GM21423 (cell line): ENCODE data around the gene NCEH1.
A peak's percentile ranks its signal among the peaks of the same experiment; 100 is the strongest.

Experiments
- ATAC-seq: cut with Tn5 transposase; IDR thresholded peaks from one replicate; pipeline ENCODE4 v1.9.1; 2021; ENCODE audit warnings: mild to moderate bottlenecking, moderate library complexity; ENCODE audit not compliant: unreplicated experiment

Gene NCEH1

GRCh38 chr3:172647080-172647479 lies 63.8 kb downstream of the NCEH1 start:
- no peak for ATAC-seq

DNA sequence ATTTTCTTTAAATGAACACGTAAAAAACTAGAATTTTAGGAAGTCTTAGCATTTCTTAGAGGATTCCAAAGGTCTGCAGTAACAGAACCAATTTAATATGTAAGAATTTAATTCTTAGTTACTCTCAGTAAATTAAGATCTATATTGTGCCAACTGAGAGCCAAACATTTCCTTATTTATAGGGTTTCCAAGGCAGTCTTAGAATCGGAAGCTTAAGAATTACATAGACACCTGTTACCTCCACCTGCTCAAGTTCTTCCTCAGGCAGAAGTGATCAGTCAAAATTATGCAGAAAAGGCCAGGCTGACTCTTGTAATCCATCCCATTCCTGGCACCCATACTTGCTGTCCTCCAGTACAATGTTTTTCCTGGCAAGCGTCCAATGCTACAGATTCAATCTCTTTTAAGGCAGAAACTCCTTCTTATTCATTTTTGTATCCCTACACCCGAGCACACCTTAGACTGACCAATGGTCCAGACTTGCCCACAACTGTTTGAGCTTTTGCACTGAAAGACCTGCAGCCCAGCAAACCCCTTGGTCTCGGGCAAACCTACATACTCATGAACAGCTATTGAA lies 64.3 kb downstream of the NCEH1 start:
- ATAC-seq, result no peak

GRCh38 chr3:172644258-172644657 lies 66.6 kb downstream of the NCEH1 start:
- no peak for ATAC-seq

DNA sequence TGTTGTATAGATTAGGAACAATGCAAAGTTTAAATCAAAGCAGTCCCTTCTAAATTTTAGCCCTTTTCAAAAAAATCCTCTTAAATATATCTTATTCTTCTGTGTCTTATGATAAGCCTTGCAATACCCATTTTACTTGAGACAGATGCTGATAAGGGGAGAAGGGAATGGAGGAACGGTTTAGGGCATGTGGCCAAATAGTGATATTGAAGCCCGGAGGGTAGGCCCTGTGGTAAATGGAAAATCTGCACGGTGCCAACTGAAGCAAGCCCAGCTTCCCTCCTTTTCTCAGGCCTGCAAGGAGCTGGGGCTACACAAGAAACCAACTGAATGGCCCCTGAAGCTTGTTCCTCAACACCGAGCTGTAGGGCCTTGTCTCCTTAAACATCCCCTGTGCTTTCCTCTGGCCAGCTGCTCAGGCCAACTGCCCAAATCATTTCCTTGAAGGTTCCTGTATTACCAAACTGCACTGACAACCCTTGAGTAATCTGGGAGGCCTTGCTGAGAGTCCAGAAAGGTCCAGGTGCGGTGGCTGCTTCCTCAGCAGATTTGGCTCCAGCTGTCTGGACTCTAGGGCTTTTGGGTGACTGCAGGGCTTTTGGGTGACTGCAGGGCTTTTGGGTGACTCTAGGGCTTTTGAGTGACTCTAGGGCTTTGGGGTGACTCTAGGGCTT lies 67.2 kb downstream of the NCEH1 start:
- ATAC-seq, result no peak

- ATAC-seq, result no peak
Observed at GRCh38 chr3:172641291-172641690, 69.6 kb downstream of the NCEH1 start.

GRCh38 chr3:172640751-172641150 lies 70.1 kb downstream of the NCEH1 start:
- no peak for ATAC-seq

GRCh38 chr3:172635588-172635987 lies 75.3 kb downstream of the NCEH1 start:
- ATAC-seq, result peak; percentile 98

DNA sequence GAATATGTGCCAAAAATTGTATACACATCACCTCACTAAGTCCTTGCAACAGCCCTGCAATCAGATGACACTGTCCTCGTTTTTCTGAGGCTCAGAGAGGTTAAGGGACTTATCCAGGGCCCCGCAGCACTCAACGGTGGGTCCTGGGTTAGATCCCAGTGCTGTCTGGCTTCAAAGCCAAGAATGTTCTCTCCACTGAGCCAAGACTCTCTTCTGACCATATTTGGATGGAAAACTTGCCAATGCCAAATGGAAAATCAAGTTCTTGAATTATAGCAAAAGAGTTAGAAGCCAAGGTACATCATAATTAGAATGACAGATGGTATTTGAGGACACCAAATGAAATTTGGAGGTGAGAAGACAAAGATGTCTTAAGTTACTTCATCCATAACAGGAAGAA lies 75.9 kb downstream of the NCEH1 start:
- no peak for ATAC-seq

DNA sequence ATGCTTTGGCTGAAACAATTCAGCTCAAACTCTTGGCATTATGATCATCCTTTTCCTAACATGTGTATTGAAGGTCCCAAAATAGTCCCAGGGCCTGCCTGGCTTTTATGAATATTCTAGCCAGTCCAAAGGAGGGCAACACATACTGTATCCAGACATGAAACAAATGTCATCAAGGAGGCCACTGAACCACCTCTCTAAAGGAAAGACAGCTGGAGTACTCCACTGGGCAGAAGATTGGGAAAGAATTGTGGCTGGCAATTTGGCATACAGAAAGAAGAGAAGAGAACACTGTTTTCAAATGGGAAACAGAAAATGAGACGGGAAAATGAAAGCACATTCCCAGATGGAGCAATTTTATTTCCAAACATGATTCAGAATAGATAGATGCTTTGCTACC lies 80.6 kb downstream of the NCEH1 start:
- ATAC-seq, result no peak

DNA sequence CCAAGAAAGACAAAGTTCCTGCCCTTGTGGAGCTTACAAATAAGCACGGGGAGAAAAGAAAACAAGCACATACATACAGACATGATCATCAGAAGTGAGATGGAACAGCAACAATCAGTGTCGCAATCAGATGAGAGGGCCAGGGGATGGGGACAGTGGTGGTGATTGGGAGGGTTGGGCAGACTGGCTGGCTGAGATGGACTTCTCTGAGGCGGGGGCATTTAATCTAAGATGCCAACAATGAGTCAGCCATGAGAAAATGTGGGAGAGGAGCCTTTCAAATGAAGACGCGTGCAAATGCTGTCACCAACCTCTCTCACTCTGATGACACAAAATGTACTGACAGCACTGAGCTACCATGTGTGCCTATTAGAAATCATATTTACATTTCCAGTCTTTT lies 81.4 kb downstream of the NCEH1 start:
- ATAC-seq, result no peak

GRCh38 chr3:172627057-172627809 lies 83.6 kb downstream of the NCEH1 start:
- ATAC-seq, result no peak

- ATAC-seq, result no peak
Observed at GRCh38 chr3:172626021-172626640, 84.7 kb downstream of the NCEH1 start.

- ATAC-seq, result no peak
Observed at GRCh38 chr3:172625404-172625803, 85.5 kb downstream of the NCEH1 start.

GRCh38 chr3:172624999-172625398 lies 85.9 kb downstream of the NCEH1 start:
- ATAC-seq, result no peak

DNA sequence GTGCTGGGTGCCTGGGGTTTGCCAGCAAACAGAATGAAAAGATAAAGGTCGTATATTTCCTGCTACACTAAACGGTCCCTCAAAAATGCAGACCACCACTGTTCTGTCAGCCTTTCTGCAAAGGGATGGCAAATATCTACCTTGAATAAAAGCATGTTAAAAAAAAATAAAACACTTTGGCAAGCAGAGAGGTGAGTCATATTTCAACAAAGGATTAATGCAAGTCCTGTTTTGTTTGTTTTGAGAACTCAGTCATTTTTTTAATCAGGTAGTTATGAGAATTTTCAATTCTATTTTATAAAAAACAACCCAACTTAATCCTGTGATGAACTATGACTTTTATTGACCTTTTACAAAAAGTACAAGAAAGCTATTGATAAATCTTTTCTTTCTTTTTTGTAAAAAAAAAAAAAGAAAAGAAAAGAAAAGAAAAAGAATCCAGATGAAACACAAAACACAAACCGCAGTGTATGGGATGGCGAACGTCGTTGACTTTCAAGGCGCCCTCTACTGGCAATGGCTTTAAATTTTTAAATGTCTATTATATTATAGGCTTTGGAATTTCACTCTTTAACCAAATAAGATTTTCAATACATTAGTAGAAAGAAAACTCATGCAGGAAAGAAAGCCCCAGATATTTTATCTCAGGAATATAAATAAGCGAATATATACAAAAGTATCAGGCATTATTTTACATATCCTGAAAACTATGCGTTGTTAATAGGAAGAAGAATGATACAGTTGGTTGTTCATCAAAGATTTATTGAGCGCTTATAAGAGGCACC lies 87.8 kb downstream of the NCEH1 start:
- no peak for ATAC-seq

GRCh38 chr3:172622156-172622555 lies 88.7 kb downstream of the NCEH1 start:
- no peak for ATAC-seq

DNA sequence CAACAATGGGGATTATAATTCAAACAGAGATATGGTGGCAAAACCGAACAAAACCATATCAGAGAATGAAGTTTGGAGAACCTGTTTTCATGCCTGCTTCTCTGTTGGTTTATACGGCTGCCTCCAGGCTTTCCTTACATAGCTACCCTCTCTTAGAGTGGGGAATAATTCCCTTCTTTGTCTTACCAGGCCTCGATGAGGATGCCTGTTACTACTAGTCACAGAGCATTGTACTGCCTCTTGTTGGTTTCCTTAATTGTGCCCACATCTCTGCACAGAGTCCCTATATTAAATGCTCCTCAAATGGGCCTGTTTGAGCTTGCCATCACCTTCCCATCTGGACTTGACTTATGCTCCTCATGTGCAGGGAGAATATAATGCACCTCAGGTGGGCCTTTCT lies 92.9 kb downstream of the NCEH1 start:
- ATAC-seq, result no peak

- no peak for ATAC-seq
Observed at GRCh38 chr3:172617013-172617706, 93.7 kb downstream of the NCEH1 start.

GRCh38 chr3:172616031-172616461 lies 94.8 kb downstream of the NCEH1 start:
- ATAC-seq, result peak; percentile 67

- ATAC-seq, result no peak
Observed at GRCh38 chr3:172615296-172615695, 95.6 kb downstream of the NCEH1 start.
